HepG2 (cell line): ENCODE measurements around the gene BIN1. TPM values are rescaled to one million over a fixed set of nuclear protein-coding genes. Genes with fewer than 3 reads are reported as not detected.

ENCODE experiments used
- ATAC-seq: fragments of 200-7000 bp; cut with Tn5 transposase; 3 replicates; pipeline ENCODE4 v1.9.1; 2020; ENCODE audit warnings: mild to moderate bottlenecking, moderate library complexity
- BruUV-seq: library from RNA; stranded (reverse); fragments of 400-500 nt; replicated peaks from 2 replicates; lab custom pipeline; 2021; lab: Mats Ljungman, UMichigan
- CTCF ChIA-PET: fragments of 300-600 bp; formaldehyde crosslinking; extraction: SDS; loops from one replicate; lab custom pipeline; 2021; ENCODE audit warnings: low total read pairs, inconsistent platforms, low intra/inter-chr PET ratio; lab: Yijun Ruan, JAX
- POLR2A ChIA-PET: fragments of 350-600 bp; sonication (Branson Sonifier 250); formaldehyde crosslinking; loops from one replicate; lab custom pipeline; 2020; ENCODE audit warnings: antibody characterized with exemption, inconsistent platforms; lab: Yijun Ruan, JAX
- DNase-seq: peaks from one replicate; pipeline ENCODE4 v3.0.0-alpha.2; 2015; ENCODE audit warnings: low spot score
- FAIRE-seq: peaks from 3 replicates; lab custom pipeline; 2011; peaks lifted over from hg19 to GRCh38; lab: Jason Lieb, UNC
- H2AFZ ChIP-seq: one replicate; pipeline ENCODE4 v1.6.1; 2011; ENCODE audit warnings: low read length, inconsistent platforms
- H3K27ac ChIP-seq: fragments of 300-600 bp; 3 replicates; pipeline ENCODE4 v1.8.0; 2011; ENCODE audit warnings: mixed run types, mild to moderate bottlenecking, mixed read lengths, low read length, inconsistent platforms; ENCODE audit not compliant: insufficient read depth; ENCODE audit errors: extremely low read length
- H3K27me3 ChIP-seq, 2 experiments: fragments of 200-600 bp in 1 of 2; 2 replicates in 1 of 2; 3 replicates in 1 of 2; pipeline versions ENCODE4 v1.6.0 to v1.8.0; 2011; ENCODE audit warnings: low read length in 2 of 2, mild to moderate bottlenecking in 2 of 2, moderate library complexity in 2 of 2, inconsistent platforms in 1 of 2; ENCODE audit not compliant: insufficient read depth in 2 of 2, control insufficient read depth in 1 of 2
- H3K36me3 ChIP-seq, 2 experiments: fragments of 200-600 bp in 1 of 2; replicated peaks in 1 of 2; 2 replicates in 1 of 2; 3 replicates in 1 of 2; pipeline versions ENCODE4 v1.5.1 to v1.8.0; 2011; ENCODE audit warnings: low read length in 2 of 2, inconsistent platforms in 1 of 2; ENCODE audit not compliant: insufficient read depth in 2 of 2, control insufficient read depth in 1 of 2
- H3K4me1 ChIP-seq: 2 replicates; pipeline ENCODE4 v1.5.1; 2012; ENCODE audit warnings: low read length, inconsistent platforms; ENCODE audit not compliant: insufficient read depth
- H3K4me2 ChIP-seq: 2 replicates; pipeline ENCODE4 v1.6.0; 2011; ENCODE audit warnings: low read depth, low read length, inconsistent platforms
- H3K4me3 ChIP-seq, 3 experiments: fragments of 200-600 bp in 1 of 3; sonication (generic), shearing (Covaris generic) in 1 of 3; replicated peaks in 1 of 3; 2 replicates each; pipeline ENCODE4 v1.5.1; 2011 to 2016; ENCODE audit warnings: low read length in 3 of 3, inconsistent platforms in 2 of 3, low read depth in 2 of 3, mild to moderate bottlenecking in 2 of 3, control low read depth in 1 of 3, mixed read lengths in 1 of 3; ENCODE audit not compliant: insufficient read depth in 1 of 3
- H3K79me2 ChIP-seq: one replicate; pipeline ENCODE4 v1.6.1; 2011; ENCODE audit warnings: low read length, inconsistent platforms; ENCODE audit not compliant: insufficient read depth
- H3K9ac ChIP-seq: 2 replicates; pipeline ENCODE4 v1.6.0; 2011; ENCODE audit warnings: mild to moderate bottlenecking, low read depth, low read length, inconsistent platforms; ENCODE audit not compliant: insufficient read depth
- H3K9me3 ChIP-seq: 2 replicates; pipeline ENCODE4 v1.5.1; 2012; ENCODE audit warnings: mild to moderate bottlenecking, low read length
- H4K20me1 ChIP-seq: 2 replicates; pipeline ENCODE4 v1.6.0; 2011; ENCODE audit warnings: inconsistent platforms, mild to moderate bottlenecking, low read length, moderate library complexity; ENCODE audit not compliant: insufficient read depth
- MTF1 ChIP-seq: sonication (generic); formaldehyde crosslinking; IDR thresholded peaks from 2 replicates; pipeline ENCODE4 v1.5.0; 2020; ENCODE audit warnings: missing genetic modification reagents
- WGBS: methylation state at CpG from one replicate; pipeline ENCODE4 v1.1.6; 2017; ENCODE audit warnings: low lambda C conversion rate; 5-methylcytosine and 5-hydroxymethylcytosine counted together
- in situ Hi-C: cut with HindIII; loops from 2 replicates; pipeline ENCODE4 v1.10.0; 2017; ENCODE audit warnings: low pct_unique_long_range_greater_than_20kb; ENCODE audit not compliant: extremely low pct_ligation_motif_present
- intact Hi-C: fragments of 100-400 bp; cut with micrococcal nuclease; formaldehyde crosslinking; loops from one replicate; pipeline ENCODE4 v1.10.0; 2022; ENCODE audit not compliant: unreplicated experiment
- polyA plus RNA-seq, 8 experiments: library from polyadenylated mRNA; depleted of rRNA in 3 of 8; stranded (reverse) in 7 of 8; unstranded in 1 of 8; fragments of >200 nt; fragmentation: Illumina TruSeq in 4 of 8; extraction: Trizol in 4 of 8; gene quantifications; 2 replicates each; pipeline versions ENCODE4 v1.2.1 to v1.2.3, GENCODE V29; 2011 to 2016; ENCODE audit warnings: low read depth in 4 of 8, missing spikeins in 1 of 8, mixed read lengths in 1 of 8; ENCODE audit not compliant: insufficient read depth in 1 of 8
- total RNA-seq, 5 experiments: library from RNA; depleted of rRNA; stranded (reverse); fragments of >200 nt; fragmentation: Illumina TruSeq; extraction: Trizol; gene quantifications; 2 replicates each; pipeline ENCODE4 v1.2.3, GENCODE V29; 2016; ENCODE audit warnings: low read depth in 1 of 5
- TF ChIP-seq, protein P1 (sequence below): sonication (generic); formaldehyde crosslinking; IDR thresholded peaks from 2 replicates; pipeline ENCODE4 v1.4.0; 2020; ENCODE audit warnings: missing genetic modification reagents, borderline replicate concordance
- TF ChIP-seq, protein P2 (sequence below): sonication (generic); formaldehyde crosslinking; IDR thresholded peaks from 2 replicates; pipeline ENCODE4 v1.4.0; 2020; ENCODE audit warnings: missing genetic modification reagents, borderline replicate concordance

Gene BIN1
- total and polyA plus RNA-seq, 2 of the 13 experiments (the other 11 are each of a cell fraction or from before 2014, with no cell fraction given) = 0.93 to 1.2 TPM

DNA sequence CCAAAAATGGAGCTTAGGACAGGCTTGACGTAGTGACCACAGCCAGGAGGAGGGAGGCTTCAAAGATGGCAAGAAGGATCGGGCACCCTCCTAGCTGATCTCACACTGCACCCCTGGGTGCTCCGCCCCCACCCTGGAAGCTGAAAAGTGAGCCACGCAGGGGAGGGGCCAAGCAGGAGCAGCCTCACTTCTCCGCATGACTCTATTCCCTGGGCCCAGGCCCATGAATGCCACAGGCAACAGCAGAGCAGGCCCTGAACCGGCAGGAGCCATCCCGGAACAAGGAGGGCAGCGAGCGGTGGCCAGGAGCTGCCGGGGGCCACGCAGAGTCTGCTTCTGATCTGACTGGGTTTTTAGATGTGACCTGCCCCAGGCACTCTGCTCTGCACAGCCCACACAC, 30.0 kb downstream of the BIN1 start (continued):
- TF ChIP-seq, protein P1, sequence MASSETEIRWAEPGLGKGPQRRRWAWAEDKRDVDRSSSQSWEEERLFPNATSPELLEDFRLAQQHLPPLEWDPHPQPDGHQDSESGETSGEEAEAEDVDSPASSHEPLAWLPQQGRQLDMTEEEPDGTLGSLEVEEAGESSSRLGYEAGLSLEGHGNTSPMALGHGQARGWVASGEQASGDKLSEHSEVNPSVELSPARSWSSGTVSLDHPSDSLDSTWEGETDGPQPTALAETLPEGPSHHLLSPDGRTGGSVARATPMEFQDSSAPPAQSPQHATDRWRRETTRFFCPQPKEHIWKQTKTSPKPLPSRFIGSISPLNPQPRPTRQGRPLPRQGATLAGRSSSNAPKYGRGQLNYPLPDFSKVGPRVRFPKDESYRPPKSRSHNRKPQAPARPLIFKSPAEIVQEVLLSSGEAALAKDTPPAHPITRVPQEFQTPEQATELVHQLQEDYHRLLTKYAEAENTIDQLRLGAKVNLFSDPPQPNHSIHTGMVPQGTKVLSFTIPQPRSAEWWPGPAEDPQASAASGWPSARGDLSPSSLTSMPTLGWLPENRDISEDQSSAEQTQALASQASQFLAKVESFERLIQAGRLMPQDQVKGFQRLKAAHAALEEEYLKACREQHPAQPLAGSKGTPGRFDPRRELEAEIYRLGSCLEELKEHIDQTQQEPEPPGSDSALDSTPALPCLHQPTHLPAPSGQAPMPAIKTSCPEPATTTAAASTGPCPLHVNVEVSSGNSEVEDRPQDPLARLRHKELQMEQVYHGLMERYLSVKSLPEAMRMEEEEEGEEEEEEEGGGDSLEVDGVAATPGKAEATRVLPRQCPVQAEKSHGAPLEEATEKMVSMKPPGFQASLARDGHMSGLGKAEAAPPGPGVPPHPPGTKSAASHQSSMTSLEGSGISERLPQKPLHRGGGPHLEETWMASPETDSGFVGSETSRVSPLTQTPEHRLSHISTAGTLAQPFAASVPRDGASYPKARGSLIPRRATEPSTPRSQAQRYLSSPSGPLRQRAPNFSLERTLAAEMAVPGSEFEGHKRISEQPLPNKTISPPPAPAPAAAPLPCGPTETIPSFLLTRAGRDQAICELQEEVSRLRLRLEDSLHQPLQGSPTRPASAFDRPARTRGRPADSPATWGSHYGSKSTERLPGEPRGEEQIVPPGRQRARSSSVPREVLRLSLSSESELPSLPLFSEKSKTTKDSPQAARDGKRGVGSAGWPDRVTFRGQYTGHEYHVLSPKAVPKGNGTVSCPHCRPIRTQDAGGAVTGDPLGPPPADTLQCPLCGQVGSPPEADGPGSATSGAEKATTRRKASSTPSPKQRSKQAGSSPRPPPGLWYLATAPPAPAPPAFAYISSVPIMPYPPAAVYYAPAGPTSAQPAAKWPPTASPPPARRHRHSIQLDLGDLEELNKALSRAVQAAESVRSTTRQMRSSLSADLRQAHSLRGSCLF (CRISPR knock-in tag) = no peak
- TF ChIP-seq, protein P2, sequence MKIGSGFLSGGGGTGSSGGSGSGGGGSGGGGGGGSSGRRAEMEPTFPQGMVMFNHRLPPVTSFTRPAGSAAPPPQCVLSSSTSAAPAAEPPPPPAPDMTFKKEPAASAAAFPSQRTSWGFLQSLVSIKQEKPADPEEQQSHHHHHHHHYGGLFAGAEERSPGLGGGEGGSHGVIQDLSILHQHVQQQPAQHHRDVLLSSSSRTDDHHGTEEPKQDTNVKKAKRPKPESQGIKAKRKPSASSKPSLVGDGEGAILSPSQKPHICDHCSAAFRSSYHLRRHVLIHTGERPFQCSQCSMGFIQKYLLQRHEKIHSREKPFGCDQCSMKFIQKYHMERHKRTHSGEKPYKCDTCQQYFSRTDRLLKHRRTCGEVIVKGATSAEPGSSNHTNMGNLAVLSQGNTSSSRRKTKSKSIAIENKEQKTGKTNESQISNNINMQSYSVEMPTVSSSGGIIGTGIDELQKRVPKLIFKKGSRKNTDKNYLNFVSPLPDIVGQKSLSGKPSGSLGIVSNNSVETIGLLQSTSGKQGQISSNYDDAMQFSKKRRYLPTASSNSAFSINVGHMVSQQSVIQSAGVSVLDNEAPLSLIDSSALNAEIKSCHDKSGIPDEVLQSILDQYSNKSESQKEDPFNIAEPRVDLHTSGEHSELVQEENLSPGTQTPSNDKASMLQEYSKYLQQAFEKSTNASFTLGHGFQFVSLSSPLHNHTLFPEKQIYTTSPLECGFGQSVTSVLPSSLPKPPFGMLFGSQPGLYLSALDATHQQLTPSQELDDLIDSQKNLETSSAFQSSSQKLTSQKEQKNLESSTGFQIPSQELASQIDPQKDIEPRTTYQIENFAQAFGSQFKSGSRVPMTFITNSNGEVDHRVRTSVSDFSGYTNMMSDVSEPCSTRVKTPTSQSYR = no peak

DNA sequence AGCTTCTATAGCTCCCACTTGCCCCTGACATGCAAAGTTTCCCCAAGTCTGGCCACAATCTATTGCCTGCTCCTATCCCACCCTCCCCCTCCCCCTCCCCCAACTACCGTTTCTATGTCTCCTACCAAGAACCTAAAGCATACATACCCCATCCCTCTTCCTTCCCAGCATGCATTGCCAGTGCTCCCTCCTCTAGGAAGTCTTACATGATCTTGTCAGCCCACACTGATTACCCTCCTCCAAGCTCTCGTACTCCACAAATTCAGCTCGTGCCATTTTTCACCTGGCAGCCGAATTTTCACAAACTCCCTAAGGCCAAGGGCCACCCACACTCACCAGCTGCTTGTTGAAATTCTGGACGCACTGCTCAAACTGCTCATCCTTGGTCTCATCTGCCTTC, 30.7 kb downstream of the BIN1 start:
- Histone ChIP-seq H3K36me3 (no peaks in the 10 kb centered on the region), H3K9me3 (no peaks in the 10 kb centered on the region), H3K79me2 (no peaks in the 10 kb centered on the region), H3K27me3 (no peaks in the 10 kb centered on the region; a peak in 1 of 5 replicates), H3K4me3 (no peak overlapping the region), H3K27ac (no peak overlapping the region), H3K4me1 (peaks cover 28% of the 10 kb centered on the region), H2AFZ (no peak overlapping the region), H3K9ac (no peak overlapping the region), H3K4me2 (no peak overlapping the region), H4K20me1 (no peaks in the 10 kb centered on the region)
- ATAC-seq (no peak), DNase-seq (no peak), FAIRE-seq (no peak)
- ChIA-PET CTCF (no interaction called here), POLR2A (no interaction called here)
- no peak for TF ChIP-seq MTF1 (CRISPR knock-in tag)
- 56% methylated on average over 5 of the region's 5 CpGs for WGBS
- in situ Hi-C loops = no loop called here
- no TSS peak for BruUV-seq
- intact Hi-C loops = no loop called here
